Activated gamma-delta T cell (primary cell): ENCODE data around the gene TTC34.

Experiments
- DNase-seq: peaks from one replicate; lab custom pipeline; 2025; lab: John Stamatoyannopoulos, UW

The TTC34 gene

GRCh38 chr1:2590233-2591141, 211.0 kb downstream of the TTC34 start:
- DNase-seq = no peak

- no peak for DNase-seq
These were observed 211.9 kb downstream of the TTC34 start for GRCh38 chr1:2589431-2590232.

GRCh38 chr1:2588661-2589430, 212.6 kb downstream of the TTC34 start:
- DNase-seq = no peak

- no peak for DNase-seq
These were observed 213.5 kb downstream of the TTC34 start for GRCh38 chr1:2587860-2588571.

- no peak for DNase-seq
These were observed 214.2 kb downstream of the TTC34 start for GRCh38 chr1:2587071-2587859.

GRCh38 chr1:2586154-2587070, 215.1 kb downstream of the TTC34 start, which contains the start of gene PRXL2B:
Gene PRXL2B, plus strand, starts transcription at chr1:2586777. Its CDS starts 109 bp downstream, at chr1:2586886.
- peak; percentile 99 for DNase-seq
